ENCODE results near the gene KSR1.
"Not testable (repeated sequence)": the region's sequence is repeated elsewhere in the genome, so short reads cannot be mapped to it uniquely, and the experiment has no call there.

Gene KSR1

DNA sequence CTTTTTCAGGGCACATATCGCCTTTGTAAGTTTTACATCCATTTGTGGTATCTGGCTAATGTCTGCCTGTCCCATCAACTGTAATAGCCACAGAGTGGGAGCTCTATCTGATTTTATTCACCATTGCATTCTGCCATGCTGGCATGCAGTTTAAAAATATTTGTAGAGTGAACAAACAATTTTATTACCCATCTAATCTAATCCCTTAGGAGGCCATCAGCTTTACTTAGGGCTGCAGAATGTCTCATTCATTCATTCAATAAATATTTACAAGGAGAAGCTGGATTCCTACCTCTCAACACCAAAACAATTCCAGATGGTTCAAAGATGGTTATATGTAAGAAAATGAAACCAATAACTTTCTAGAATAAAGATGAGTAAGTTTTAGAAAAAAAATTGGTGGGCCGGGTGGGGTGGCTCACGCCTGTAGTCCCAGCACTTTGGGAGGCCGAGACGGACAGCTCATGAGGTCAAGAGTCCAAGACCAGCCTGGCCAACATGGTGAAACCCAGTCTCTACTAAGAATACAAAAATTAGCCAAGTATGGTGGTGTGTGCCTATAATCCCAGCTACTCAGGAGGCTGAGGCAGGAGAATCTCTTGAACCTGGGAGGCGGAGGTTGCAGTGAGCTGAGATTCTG lies 20.7 kb upstream of the KSR1 start:
- H3K4me1 ChIP-seq (ENCODE audit: control insufficient read depth in 5 of 5, insufficient read depth in 5 of 5, low read length in 5 of 5); H3K27me3 ChIP-seq (ENCODE audit: control insufficient read depth in 5 of 5, insufficient read depth in 4 of 5, low read length in 5 of 5); H3K36me3 ChIP-seq (ENCODE audit: control insufficient read depth in 5 of 5, insufficient read depth in 5 of 5, low read length in 5 of 5); H3K9me3 ChIP-seq (ENCODE audit: control insufficient read depth in 5 of 5, low read length in 5 of 5); H3K27ac ChIP-seq (ENCODE audit: low read depth, low read length); H3K4me3 ChIP-seq (ENCODE audit: low read depth in 1 of 5, low read length in 5 of 5); H3K9ac ChIP-seq (ENCODE audit: low read length in 5 of 5): not testable (repeated sequence)

DNA sequence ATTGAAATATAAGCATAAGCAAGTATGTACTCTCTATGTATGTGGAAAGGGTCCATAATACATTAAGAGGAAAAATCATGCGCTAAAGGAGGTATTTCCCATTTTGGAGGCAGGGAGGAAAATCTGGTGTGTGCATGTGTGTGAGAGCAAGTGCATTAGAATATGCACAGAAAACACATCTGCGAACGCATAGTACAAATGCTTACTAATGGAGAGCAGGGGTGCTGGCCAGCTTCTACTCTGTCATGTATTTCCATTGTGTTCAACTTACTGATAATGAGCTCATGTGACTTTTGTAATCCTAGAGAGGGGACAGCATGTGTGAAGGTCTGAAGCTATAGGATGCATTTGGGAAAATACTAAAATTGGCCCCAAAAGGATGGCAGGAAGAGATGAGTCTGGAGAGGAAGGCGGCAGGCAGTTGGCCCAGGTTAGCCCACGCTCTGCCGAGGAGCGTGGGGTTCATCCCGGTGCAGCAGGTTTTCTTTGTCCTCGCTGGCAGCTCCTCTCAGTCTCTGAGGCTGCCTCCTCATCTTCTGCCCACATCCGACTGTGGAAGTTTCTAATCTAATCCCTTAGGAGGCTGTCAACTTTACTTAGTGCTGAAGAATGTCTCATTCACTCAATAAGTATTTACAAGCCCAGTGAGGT lies 17.8 kb upstream of the KSR1 start:
- no peaks in the 10 kb centered on the region for H3K4me1 ChIP-seq (ENCODE audit: control insufficient read depth in 5 of 5, insufficient read depth in 5 of 5, low read length in 5 of 5)
- H3K9me3 ChIP-seq (ENCODE audit: control insufficient read depth in 5 of 5, low read length in 5 of 5), result no peaks in the 10 kb centered on the region
- no peak overlapping the region for H3K4me3 ChIP-seq (ENCODE audit: low read depth in 1 of 5, low read length in 5 of 5)
- no peaks in the 10 kb centered on the region for H3K27me3 ChIP-seq (ENCODE audit: control insufficient read depth in 5 of 5, insufficient read depth in 4 of 5, low read length in 5 of 5)
- no peak overlapping the region for H3K27ac ChIP-seq (ENCODE audit: low read depth, low read length)
- no peaks in the 10 kb centered on the region for H3K36me3 ChIP-seq (ENCODE audit: control insufficient read depth in 5 of 5, insufficient read depth in 5 of 5, low read length in 5 of 5)
- no peak overlapping the region for H3K9ac ChIP-seq (ENCODE audit: low read length in 5 of 5)

DNA sequence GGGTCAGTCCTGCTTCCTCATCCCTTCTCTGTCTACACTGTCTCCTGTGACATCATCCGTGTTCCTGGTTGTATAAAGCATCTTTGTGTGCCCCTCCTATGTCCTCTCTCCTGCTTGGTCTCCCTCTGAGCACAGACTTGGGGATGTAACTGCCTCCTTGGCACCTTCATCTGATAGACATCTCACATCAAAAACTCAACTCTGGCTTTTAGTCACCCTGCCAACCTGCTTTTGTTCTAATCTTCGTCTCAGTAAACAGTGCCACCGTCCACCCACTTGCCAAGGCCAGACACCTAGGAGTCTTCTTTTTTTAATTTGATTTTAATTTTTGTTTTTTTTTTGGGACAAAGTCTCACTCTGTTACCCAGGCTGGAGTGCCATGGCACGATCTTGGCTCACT lies 16.9 kb upstream of the KSR1 start:
- Histone ChIP-seq H3K9ac (ENCODE audit: low read length in 5 of 5) (no peak overlapping the region), H3K36me3 (ENCODE audit: control insufficient read depth in 5 of 5, insufficient read depth in 5 of 5, low read length in 5 of 5) (no peaks in the 10 kb centered on the region), H3K27me3 (ENCODE audit: control insufficient read depth in 5 of 5, insufficient read depth in 4 of 5, low read length in 5 of 5) (no peaks in the 10 kb centered on the region), H3K27ac (ENCODE audit: low read depth, low read length) (no peak overlapping the region), H3K4me1 (ENCODE audit: control insufficient read depth in 5 of 5, insufficient read depth in 5 of 5, low read length in 5 of 5) (no peaks in the 10 kb centered on the region), H3K4me3 (ENCODE audit: low read depth in 1 of 5, low read length in 5 of 5) (no peak overlapping the region), H3K9me3 (ENCODE audit: control insufficient read depth in 5 of 5, low read length in 5 of 5) (no peaks in the 10 kb centered on the region)

DNA sequence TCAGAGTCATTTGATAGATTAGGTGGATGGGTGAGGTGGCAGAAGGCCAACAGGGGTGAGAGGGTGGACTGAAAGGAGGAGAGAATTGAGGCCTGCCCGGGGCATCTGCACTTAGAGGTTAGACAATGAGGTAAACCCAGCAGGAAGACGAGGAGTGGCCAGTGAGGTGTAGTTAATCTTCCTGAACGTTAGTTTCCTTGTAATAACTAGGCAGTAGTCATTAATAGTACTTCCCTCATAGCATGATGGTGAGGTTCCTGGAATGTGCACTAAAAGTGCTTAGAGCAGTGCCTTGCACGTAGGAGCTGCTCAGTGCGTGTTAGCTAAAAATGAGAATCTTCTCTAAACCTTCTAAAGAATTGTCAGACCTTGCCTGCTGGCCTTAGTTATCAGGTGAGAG lies 13.5 kb upstream of the KSR1 start:
- Histone ChIP-seq H3K27ac (ENCODE audit: low read depth, low read length) (no peak overlapping the region), H3K27me3 (ENCODE audit: control insufficient read depth in 5 of 5, insufficient read depth in 4 of 5, low read length in 5 of 5) (no peaks in the 10 kb centered on the region), H3K36me3 (ENCODE audit: control insufficient read depth in 5 of 5, insufficient read depth in 5 of 5, low read length in 5 of 5) (no peaks in the 10 kb centered on the region), H3K9ac (ENCODE audit: low read length in 5 of 5) (no peak overlapping the region), H3K4me3 (ENCODE audit: low read depth in 1 of 5, low read length in 5 of 5) (no peak overlapping the region), H3K9me3 (ENCODE audit: control insufficient read depth in 5 of 5, low read length in 5 of 5) (no peaks in the 10 kb centered on the region), H3K4me1 (ENCODE audit: control insufficient read depth in 5 of 5, insufficient read depth in 5 of 5, low read length in 5 of 5) (no peaks in the 10 kb centered on the region)

DNA sequence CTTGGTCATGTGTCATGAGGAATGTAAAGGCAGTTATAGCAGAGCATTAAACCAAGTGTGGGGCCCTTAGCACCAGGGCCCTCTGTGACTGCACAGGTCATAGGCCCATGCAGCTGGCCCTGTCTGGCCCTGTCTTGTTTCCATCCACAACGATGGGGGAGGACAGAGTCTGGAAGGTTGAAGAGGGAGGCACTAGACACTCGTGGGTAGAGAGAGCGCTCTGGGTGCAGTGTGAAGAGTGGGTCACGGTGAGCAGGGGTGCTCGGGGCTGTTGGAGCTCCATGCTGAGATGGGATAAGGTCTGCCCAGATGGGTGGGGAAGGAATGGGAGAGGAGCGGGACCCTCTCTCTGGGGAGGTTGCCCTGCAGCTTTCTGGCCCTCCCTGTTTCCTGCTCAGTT lies 12.8 kb upstream of the KSR1 start:
- Histone ChIP-seq H3K9ac (ENCODE audit: low read length in 5 of 5) (no peak overlapping the region), H3K9me3 (ENCODE audit: control insufficient read depth in 5 of 5, low read length in 5 of 5) (no peaks in the 10 kb centered on the region), H3K27ac (ENCODE audit: low read depth, low read length) (no peak overlapping the region), H3K27me3 (ENCODE audit: control insufficient read depth in 5 of 5, insufficient read depth in 4 of 5, low read length in 5 of 5) (no peaks in the 10 kb centered on the region), H3K4me1 (ENCODE audit: control insufficient read depth in 5 of 5, insufficient read depth in 5 of 5, low read length in 5 of 5) (no peaks in the 10 kb centered on the region), H3K36me3 (ENCODE audit: control insufficient read depth in 5 of 5, insufficient read depth in 5 of 5, low read length in 5 of 5) (no peaks in the 10 kb centered on the region), H3K4me3 (ENCODE audit: low read depth in 1 of 5, low read length in 5 of 5) (no peak overlapping the region)

DNA sequence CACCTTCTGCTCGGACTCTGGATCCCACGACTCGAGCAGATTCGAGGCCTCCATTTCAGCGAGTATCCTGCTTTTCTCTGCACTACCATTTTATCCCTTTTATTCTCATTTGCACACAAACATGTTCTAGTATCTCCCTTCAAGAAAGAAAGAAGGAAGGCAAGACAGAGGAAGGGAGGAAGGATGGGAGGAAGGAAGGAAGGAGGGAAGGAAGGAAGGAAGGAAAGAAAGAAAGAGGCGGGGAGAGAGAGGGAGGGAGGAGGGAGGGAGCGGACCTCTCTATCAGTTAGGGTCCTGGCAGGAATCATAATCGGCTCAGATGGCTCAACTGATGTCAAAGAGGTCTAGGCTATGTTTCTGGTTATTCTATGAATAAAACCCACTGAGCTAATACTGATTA lies 10.3 kb upstream of the KSR1 start:
- Histone ChIP-seq H3K27ac (ENCODE audit: low read depth, low read length) (no peak overlapping the region), H3K9me3 (ENCODE audit: control insufficient read depth in 5 of 5, low read length in 5 of 5) (no peaks in the 10 kb centered on the region), H3K36me3 (ENCODE audit: control insufficient read depth in 5 of 5, insufficient read depth in 5 of 5, low read length in 5 of 5) (no peaks in the 10 kb centered on the region), H3K9ac (ENCODE audit: low read length in 5 of 5) (no peak overlapping the region), H3K27me3 (ENCODE audit: control insufficient read depth in 5 of 5, insufficient read depth in 4 of 5, low read length in 5 of 5) (no peaks in the 10 kb centered on the region), H3K4me1 (ENCODE audit: control insufficient read depth in 5 of 5, insufficient read depth in 5 of 5, low read length in 5 of 5) (no peaks in the 10 kb centered on the region), H3K4me3 (ENCODE audit: low read depth in 1 of 5, low read length in 5 of 5) (no peak overlapping the region)

DNA sequence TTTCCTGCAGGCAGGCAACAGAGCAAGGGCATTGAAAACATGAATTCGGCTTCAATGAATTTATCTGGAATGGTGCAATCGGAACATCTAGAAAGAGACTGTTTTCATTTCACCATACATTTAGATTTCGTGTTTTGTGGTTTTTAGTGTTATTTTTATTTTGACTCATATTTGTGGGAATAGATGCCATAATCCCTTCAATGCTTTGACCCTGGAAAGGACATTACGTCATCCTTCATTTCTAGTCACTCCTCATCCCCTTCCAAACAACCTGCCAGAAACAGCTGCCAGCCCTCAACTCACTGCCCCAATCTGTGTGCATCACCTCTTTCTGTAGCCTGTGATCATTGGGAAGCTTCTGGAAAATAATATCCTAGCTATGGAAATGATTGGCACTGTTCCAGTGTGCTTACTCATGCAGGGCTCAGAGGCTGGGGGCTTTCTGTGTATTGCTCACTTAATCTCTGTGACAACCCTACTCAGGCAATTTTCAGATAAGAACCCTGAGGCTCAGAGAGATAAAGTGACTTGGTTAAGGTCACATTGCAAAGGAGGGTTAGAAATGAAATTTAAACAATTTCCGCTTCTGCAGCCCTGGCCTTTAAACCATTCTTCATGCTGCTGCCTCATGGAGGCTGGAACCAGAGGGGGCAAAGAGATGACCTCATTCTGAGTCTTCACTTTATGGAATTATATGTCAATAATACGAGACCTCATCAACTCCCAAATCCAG lies 9.5 kb upstream of the KSR1 start:
- H3K4me3 ChIP-seq (ENCODE audit: low read depth in 1 of 5, low read length in 5 of 5), result no peak overlapping the region
- no peaks in the 10 kb centered on the region for H3K9me3 ChIP-seq (ENCODE audit: control insufficient read depth in 5 of 5, low read length in 5 of 5)
- no peaks in the 10 kb centered on the region for H3K36me3 ChIP-seq (ENCODE audit: control insufficient read depth in 5 of 5, insufficient read depth in 5 of 5, low read length in 5 of 5)
- no peaks in the 10 kb centered on the region for H3K27me3 ChIP-seq (ENCODE audit: control insufficient read depth in 5 of 5, insufficient read depth in 4 of 5, low read length in 5 of 5)
- H3K4me1 ChIP-seq (ENCODE audit: control insufficient read depth in 5 of 5, insufficient read depth in 5 of 5, low read length in 5 of 5), result no peaks in the 10 kb centered on the region
- H3K27ac ChIP-seq (ENCODE audit: low read depth, low read length), result no peak overlapping the region
- H3K9ac ChIP-seq (ENCODE audit: low read length in 5 of 5), result no peak overlapping the region

DNA sequence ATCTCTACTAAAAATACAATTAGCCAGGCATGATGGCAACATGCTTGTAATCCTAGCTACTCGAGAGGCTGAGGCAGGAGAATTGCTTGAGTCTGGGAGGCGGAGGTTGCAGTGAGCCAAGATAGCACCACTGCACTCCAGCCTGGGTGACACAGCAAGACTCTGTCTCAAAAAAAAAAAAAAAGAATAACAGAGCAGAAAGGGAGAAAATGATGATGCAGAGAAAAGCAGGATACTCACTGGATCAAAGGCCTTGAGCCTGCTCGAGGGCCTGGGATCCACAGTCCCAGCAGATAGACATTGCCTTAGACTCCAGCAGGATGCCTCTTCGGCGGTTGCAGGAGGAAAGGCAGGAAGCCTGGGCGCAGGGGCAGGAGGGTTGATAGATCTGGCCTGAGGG lies 7.7 kb upstream of the KSR1 start:
- not testable (repeated sequence) for H3K9ac ChIP-seq (ENCODE audit: low read length in 5 of 5); H3K27me3 ChIP-seq (ENCODE audit: control insufficient read depth in 5 of 5, insufficient read depth in 4 of 5, low read length in 5 of 5); H3K36me3 ChIP-seq (ENCODE audit: control insufficient read depth in 5 of 5, insufficient read depth in 5 of 5, low read length in 5 of 5); H3K4me1 ChIP-seq (ENCODE audit: control insufficient read depth in 5 of 5, insufficient read depth in 5 of 5, low read length in 5 of 5); H3K27ac ChIP-seq (ENCODE audit: low read depth, low read length); H3K4me3 ChIP-seq (ENCODE audit: low read depth in 1 of 5, low read length in 5 of 5); H3K9me3 ChIP-seq (ENCODE audit: control insufficient read depth in 5 of 5, low read length in 5 of 5)

DNA sequence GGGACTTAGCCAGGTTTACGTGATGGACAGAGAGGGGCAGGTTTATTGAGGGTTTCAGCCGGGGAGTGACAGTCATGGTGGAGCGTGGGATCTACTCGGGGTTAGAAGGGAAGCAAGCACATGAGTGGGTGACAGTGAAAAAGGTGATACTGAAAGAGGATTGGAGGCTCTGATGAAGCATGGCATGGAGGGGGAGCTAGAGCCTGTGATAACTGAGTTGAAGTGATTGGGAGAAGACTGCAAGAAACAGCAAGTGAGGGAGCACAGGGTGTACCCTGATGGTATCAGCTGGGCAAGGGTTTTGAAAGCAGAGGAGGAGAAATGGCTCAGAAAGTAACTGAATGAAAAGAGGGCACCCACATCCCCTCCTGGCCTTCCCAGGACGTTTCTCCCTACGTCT lies 6.7 kb upstream of the KSR1 start:
- H3K27ac ChIP-seq (ENCODE audit: low read depth, low read length), result no peak overlapping the region
- H3K27me3 ChIP-seq (ENCODE audit: control insufficient read depth in 5 of 5, insufficient read depth in 4 of 5, low read length in 5 of 5), result no peaks in the 10 kb centered on the region
- no peak overlapping the region for H3K4me3 ChIP-seq (ENCODE audit: low read depth in 1 of 5, low read length in 5 of 5)
- no peaks in the 10 kb centered on the region for H3K36me3 ChIP-seq (ENCODE audit: control insufficient read depth in 5 of 5, insufficient read depth in 5 of 5, low read length in 5 of 5)
- H3K9me3 ChIP-seq (ENCODE audit: control insufficient read depth in 5 of 5, low read length in 5 of 5), result no peaks in the 10 kb centered on the region
- H3K9ac ChIP-seq (ENCODE audit: low read length in 5 of 5), result no peak overlapping the region
- no peaks in the 10 kb centered on the region for H3K4me1 ChIP-seq (ENCODE audit: control insufficient read depth in 5 of 5, insufficient read depth in 5 of 5, low read length in 5 of 5)

DNA sequence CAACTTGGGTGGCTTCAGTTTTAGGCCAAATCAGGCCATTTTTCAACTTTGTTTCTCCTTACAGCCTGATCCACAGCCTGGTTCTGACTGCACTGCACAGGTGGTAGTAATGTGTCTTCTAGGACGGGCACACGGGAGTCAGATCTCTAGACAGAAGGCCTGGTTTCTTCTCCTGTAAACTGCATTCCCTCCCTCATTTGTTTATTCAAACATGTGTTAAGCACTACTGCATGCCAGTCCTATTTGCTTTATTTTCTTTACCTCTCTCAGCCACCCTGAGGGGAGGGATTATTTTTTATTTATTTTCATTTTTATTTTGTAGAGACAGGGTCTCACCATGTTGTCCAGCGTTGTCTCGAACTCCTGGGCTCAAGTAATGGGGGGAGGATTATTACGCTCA lies 6.3 kb upstream of the KSR1 start:
- H3K27me3 ChIP-seq (ENCODE audit: control insufficient read depth in 5 of 5, insufficient read depth in 4 of 5, low read length in 5 of 5), result no peaks in the 10 kb centered on the region
- no peaks in the 10 kb centered on the region for H3K9me3 ChIP-seq (ENCODE audit: control insufficient read depth in 5 of 5, low read length in 5 of 5)
- H3K36me3 ChIP-seq (ENCODE audit: control insufficient read depth in 5 of 5, insufficient read depth in 5 of 5, low read length in 5 of 5), result no peaks in the 10 kb centered on the region
- H3K4me3 ChIP-seq (ENCODE audit: low read depth in 1 of 5, low read length in 5 of 5), result no peak overlapping the region
- H3K4me1 ChIP-seq (ENCODE audit: control insufficient read depth in 5 of 5, insufficient read depth in 5 of 5, low read length in 5 of 5), result no peaks in the 10 kb centered on the region
- H3K27ac ChIP-seq (ENCODE audit: low read depth, low read length), result no peak overlapping the region
- no peak overlapping the region for H3K9ac ChIP-seq (ENCODE audit: low read length in 5 of 5)

All from subcutaneous abdominal adipose tissue (tissue), 5 donors.